Measurements from ENCODE around the gene PRCP. TPM values are rescaled to one million over a fixed set of nuclear protein-coding genes. Genes with fewer than 3 reads are reported as not detected.

PRCP gene
- total and polyA plus RNA-seq, 2 donors (not counting 1 experiment from before 2014, with no cell fraction given): 24.6 to 37.7 TPM

GRCh38 chr11:82791779-82792178 lies 108.5 kb downstream of the PRCP start:
- Mint-ChIP-seq H3K27ac (no peak overlapping the region), H3K27me3 (peaks cover 3% of the 10 kb centered on the region), H3K4me3 (no peak overlapping the region), H3K4me1 (no peaks in the 10 kb centered on the region), H3K9me3 (ENCODE audit: insufficient read depth) (no peaks in the 10 kb centered on the region)
- Histone ChIP-seq H3K27ac (ENCODE audit: low read length in 2 of 2) (no peak overlapping the region), H3K9me3 (ENCODE audit: control extremely low read depth in 1 of 3, control insufficient read depth in 2 of 3, insufficient read depth in 1 of 3, low read length in 2 of 3) (no peaks in the 10 kb centered on the region), H3K27me3 (replicated peaks in 1 of 4; ENCODE audit: control extremely low read depth in 1 of 4, control insufficient read depth in 3 of 4, insufficient read depth in 4 of 4, low read length in 3 of 4) (no peaks in the 10 kb centered on the region), H4K20me1 (ENCODE audit: control insufficient read depth, insufficient read depth, low read length, poor library complexity, severe bottlenecking) (no peaks in the 10 kb centered on the region), H3K4me3 (ENCODE audit: control extremely low read depth in 1 of 5, extremely low read depth in 1 of 5, insufficient read depth in 1 of 5, low read depth in 2 of 5, low read length in 4 of 5) (no peak overlapping the region), H3K9ac (ENCODE audit: low read length) (no peak overlapping the region), H3K79me2 (ENCODE audit: control insufficient read depth, insufficient read depth, low read length) (no peaks in the 10 kb centered on the region), H3K36me3 (replicated peaks in 1 of 2; ENCODE audit: control extremely low read depth in 1 of 2, control insufficient read depth in 1 of 2, extremely low read depth in 1 of 2, insufficient read depth in 2 of 2, low read length in 1 of 2) (no peaks in the 10 kb centered on the region), H3K4me1 (ENCODE audit: control insufficient read depth in 2 of 2, insufficient read depth in 2 of 2, low read length in 2 of 2) (no peaks in the 10 kb centered on the region), H3K4me2 (replicated peaks; ENCODE audit: low read depth, low read length, poor library complexity, severe bottlenecking) (no peak overlapping the region), H2AFZ (ENCODE audit: insufficient read depth, low read depth, low read length, poor library complexity, severe bottlenecking) (no peak overlapping the region)
- no peak for TF ChIP-seq EZH2 (IDR thresholded peaks at IDR 0.05; ENCODE audit: borderline replicate concordance, insufficient read depth, low read depth, low read length, poor library complexity, severe bottlenecking)
- TF ChIP-seq CTCF (IDR thresholded peaks at IDR 0.05): no peak
- CTCF ChIA-PET: interaction anchor here (0.9 kb wide), 1 partner anchor 13 kb away, joined by 3 read pairs; no protein-coding TSS in a partner anchor
- ATAC-seq (ENCODE audit: low read depth): no peak
- WGBS (ENCODE audit: insufficient coverage): 63% methylated on average over 3 of the region's 4 CpGs
- DNase-seq: no peak
- POLR2A ChIA-PET: no interaction called here
- intact Hi-C loops (cut with micrococcal nuclease): no loop called here

GRCh38 chr11:82790723-82791484 lies 109.3 kb downstream of the PRCP start:
- ChIA-PET CTCF (no interaction called here), POLR2A (no interaction called here)
- Mint-ChIP-seq H3K27me3 (peaks cover 3% of the 10 kb centered on the region), H3K4me3 (no peak overlapping the region), H3K27ac (no peak overlapping the region), H3K4me1 (no peaks in the 10 kb centered on the region), H3K9me3 (ENCODE audit: insufficient read depth) (no peaks in the 10 kb centered on the region)
- Histone ChIP-seq H3K36me3 (replicated peaks in 1 of 2; ENCODE audit: control extremely low read depth in 1 of 2, control insufficient read depth in 1 of 2, extremely low read depth in 1 of 2, insufficient read depth in 2 of 2, low read length in 1 of 2) (no peaks in the 10 kb centered on the region), H3K79me2 (ENCODE audit: control insufficient read depth, insufficient read depth, low read length) (no peaks in the 10 kb centered on the region), H3K9me3 (ENCODE audit: control extremely low read depth in 1 of 3, control insufficient read depth in 2 of 3, insufficient read depth in 1 of 3, low read length in 2 of 3) (no peaks in the 10 kb centered on the region), H3K4me3 (ENCODE audit: control extremely low read depth in 1 of 5, extremely low read depth in 1 of 5, insufficient read depth in 1 of 5, low read depth in 2 of 5, low read length in 4 of 5) (no peak overlapping the region), H3K4me1 (ENCODE audit: control insufficient read depth in 2 of 2, insufficient read depth in 2 of 2, low read length in 2 of 2) (no peaks in the 10 kb centered on the region), H3K27me3 (replicated peaks in 1 of 4; ENCODE audit: control extremely low read depth in 1 of 4, control insufficient read depth in 3 of 4, insufficient read depth in 4 of 4, low read length in 3 of 4) (no peaks in the 10 kb centered on the region), H3K27ac (ENCODE audit: low read length in 2 of 2) (no peak overlapping the region), H3K4me2 (replicated peaks; ENCODE audit: low read depth, low read length, poor library complexity, severe bottlenecking) (no peak overlapping the region), H2AFZ (ENCODE audit: insufficient read depth, low read depth, low read length, poor library complexity, severe bottlenecking) (no peak overlapping the region), H4K20me1 (ENCODE audit: control insufficient read depth, insufficient read depth, low read length, poor library complexity, severe bottlenecking) (no peaks in the 10 kb centered on the region), H3K9ac (ENCODE audit: low read length) (no peak overlapping the region)
- 17% methylated on average over 1 of the region's 5 CpGs for WGBS (ENCODE audit: insufficient coverage)
- DNase-seq (no peak), ATAC-seq (ENCODE audit: low read depth) (no peak)
- intact Hi-C loops (cut with micrococcal nuclease): no loop called here
- TF ChIP-seq EZH2 (IDR thresholded peaks at IDR 0.05; ENCODE audit: borderline replicate concordance, insufficient read depth, low read depth, low read length, poor library complexity, severe bottlenecking) (no peak), CTCF (IDR thresholded peaks at IDR 0.05) (no peak)

All from B cell (primary cell).